GM08714 (cell line): Measurements from ENCODE around the gene HJV.

Experiments
- H3K4me3 ChIP-seq: fragments of 200-500 bp; sonication (Bioruptor generic); 2 replicates; pipeline ENCODE4 v1.5.1; 2014; ENCODE audit warnings: mild to moderate bottlenecking, low read length, inconsistent platforms
- ZNF274 ChIP-seq: IDR thresholded peaks from 2 replicates; pipeline ENCODE4 v1.6.1; 2012; ENCODE audit warnings: mild to moderate bottlenecking, low read depth, low read length

The HJV gene

DNA sequence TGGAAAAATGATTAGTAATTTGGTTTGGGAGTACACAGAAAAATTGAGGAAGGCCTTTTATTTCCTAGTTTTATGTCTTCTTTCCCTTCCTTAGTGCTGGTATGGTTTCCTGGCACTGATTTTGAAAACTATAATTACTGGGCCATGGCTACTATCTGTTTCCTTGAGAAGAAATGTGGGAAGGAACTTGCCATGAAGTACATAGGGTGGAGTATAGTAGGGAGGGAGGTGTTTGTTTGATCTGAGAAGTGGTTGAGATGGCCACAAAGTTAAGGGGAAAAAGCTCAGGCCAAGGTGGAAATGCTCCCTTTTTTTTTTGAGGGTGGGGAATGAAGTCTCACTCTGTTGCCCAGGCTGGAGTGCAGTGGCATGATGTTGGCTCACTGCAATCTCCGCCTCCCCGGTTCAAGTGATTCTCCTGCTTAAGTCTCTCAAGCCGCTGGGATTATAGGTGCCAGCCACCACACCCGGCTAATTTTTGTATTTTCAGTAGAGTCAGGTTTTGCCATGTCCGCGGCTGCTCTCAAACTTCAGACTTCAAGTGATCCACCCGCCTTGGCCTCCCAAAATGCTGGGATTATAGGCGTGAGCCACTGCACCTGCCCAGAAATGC is 11.3 kb downstream of the HJV start:
- H3K4me3 ChIP-seq, result no peak overlapping the region
- TF ChIP-seq ZNF274, result no peak

DNA sequence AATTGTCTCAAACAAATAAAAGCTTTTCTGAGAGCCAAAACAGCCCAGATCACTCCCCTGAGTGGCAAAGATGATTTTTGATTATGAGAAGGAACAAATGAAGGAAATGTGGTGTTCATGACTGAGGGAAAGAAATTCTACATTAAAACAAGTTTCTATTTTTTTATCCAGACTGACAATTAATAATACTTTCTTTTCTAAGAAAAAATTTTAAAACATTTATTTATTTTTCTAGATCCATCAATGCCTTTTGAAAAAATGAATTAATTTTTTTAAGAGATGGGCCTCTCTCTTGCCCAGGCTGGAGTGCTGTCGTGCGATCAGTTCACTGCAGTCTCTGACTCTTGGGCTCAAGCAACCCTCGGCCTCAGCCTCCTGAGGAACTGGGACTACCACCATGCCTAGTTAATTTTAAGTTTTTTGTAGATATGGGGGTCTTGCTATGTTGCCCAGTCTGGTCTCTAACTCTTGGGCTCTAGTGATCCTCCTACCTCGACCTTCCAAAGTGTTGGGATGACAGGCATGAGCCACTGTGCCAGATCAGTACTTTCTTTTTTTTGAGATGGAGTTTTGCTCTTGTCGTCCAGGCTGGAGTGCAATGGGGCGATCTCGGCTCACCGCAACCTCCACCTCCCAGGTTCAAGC is 13.9 kb downstream of the HJV start:
- no peak for TF ChIP-seq ZNF274

GRCh38 chr1:146001709-146002108 is 19.8 kb downstream of the HJV start:
- TF ChIP-seq ZNF274, result no peak

More for the DNA sequence above, 13.9 kb downstream of the HJV start:
- H3K4me3 ChIP-seq, result no peak overlapping the region

DNA sequence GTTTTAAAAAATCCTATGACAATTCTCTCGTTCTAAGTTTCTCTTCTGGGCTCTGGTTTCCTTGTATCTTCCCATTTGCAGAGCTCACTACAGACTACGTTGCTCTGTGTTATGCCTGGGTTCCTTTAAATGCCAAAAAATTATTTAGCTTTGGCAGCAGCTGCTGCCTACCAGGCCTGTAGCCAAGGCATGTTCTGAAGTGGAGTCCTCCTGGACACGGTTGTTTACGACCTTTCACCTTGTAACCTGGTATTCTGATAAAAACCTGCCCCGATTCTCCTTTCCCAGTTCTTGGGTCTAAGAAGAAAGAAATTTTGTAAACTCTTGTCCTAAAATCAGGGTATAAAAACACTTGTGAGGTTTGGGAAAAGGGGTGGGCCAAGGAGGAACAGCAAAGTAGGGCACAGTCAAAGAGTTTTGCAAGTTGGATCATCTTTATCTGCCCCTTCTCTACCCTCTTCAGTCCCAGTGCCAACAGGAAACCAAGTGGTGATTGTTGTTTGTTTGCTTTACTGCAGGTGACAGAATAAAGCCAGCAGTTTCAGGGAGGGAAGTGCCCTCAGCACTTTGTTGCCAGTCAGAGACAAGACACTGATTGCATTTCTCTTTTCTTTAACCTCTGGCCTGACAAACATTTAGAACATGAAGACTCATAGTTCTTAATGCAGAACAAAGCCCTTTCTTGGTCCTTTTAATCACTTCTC is 22.1 kb downstream of the HJV start:
- TF ChIP-seq ZNF274, result no peak
- H3K4me3 ChIP-seq, result no peak overlapping the region

More at GRCh38 chr1:146001709-146002108, 19.8 kb downstream of the HJV start:
- no peak overlapping the region for H3K4me3 ChIP-seq

DNA sequence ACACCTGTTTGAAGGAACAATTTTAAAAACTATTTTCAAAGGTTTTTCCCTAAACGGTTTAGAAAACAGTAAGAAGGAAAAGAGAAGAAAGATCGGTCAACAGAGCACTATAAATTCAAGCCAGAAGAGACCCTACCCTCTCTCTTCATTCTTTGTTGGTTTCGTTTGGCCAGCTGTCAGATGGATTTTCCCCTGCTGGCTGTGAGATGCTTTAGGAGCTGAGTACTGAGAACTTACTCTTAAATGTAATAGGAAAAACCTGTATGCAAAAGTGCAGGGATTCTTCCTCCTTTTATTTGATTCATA is 23.9 kb downstream of the HJV start:
- no peak overlapping the region for H3K4me3 ChIP-seq
- TF ChIP-seq ZNF274, result no peak

DNA sequence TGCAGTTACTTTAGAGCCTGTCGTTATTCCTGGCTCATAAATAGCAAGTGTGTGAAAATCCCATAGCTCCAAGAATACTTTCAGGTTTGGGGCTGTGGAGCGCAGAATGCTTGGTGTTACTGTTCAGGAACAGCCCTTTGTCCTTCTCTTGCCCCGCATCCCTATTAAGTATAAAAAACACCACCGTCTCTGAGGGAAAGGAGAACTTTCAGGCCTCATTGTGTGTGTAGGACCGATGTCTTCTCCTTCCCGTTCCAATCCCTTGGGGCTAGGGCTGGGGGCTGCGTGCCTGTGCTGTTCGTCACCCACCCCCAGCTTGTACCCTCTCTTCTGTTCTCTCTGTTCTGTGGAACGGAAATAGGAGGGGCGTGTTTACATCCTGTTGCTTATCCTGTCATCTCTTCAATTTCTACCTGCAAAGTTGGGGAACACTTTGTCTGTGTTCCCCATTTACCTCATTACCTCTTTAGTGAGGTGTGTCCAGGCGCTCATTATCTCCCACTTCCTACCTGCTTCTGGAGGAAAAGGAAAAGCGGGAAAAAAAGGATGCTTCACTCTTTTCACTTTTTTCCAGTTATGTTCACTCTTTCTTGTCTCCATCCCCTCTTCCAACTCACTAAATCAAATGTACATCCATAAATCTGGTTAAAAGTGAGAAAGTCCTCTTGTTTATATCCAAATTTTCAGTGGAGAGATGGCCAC is 24.4 kb downstream of the HJV start:
- peak overlapping the region; percentile 100 for H3K4me3 ChIP-seq
- TF ChIP-seq ZNF274, result no peak

DNA sequence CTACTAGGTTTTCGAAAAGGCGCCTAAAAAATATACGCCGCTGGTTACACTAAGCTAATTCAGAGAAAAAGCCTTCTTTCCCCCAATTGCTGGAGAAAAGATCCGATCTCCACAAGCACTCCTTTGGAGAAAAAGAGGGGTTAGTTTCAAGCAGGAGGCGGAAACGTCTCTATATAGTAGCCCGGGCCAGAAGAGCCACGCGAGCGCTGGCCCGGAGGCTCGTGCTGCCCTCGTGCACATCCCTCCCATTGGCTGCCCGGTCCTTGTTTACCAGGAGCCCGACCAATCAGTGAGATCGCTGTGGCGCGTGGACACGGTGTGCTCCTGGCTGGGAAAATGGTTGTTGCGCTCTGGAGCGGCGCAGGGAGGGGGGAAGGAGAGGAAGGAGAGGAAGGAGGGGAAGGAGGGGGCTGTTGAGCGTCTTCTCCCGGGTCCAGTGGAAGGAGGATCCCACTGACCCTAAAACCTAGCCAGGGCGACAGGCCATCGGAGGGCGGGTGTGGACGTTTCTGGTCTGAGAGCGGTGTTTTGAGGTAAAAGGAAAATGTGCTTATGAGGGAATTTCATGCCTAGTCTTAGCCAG is 25.0 kb downstream of the HJV start, which contains the start of gene TXNIP:
TXNIP (minus strand) TSS at position 147 of the 583 bp plus-strand sequence. CDS start 313 bp downstream, outside the sequence.
- peak within 1 kb of the TSS; percentile 100 for H3K4me3 ChIP-seq
- TF ChIP-seq ZNF274, result no peak

GRCh38 chr1:145995964-145996432 is 25.5 kb downstream of the HJV start:
- no peak for TF ChIP-seq ZNF274
- H3K4me3 ChIP-seq, result peak overlapping the region; percentile 100

DNA sequence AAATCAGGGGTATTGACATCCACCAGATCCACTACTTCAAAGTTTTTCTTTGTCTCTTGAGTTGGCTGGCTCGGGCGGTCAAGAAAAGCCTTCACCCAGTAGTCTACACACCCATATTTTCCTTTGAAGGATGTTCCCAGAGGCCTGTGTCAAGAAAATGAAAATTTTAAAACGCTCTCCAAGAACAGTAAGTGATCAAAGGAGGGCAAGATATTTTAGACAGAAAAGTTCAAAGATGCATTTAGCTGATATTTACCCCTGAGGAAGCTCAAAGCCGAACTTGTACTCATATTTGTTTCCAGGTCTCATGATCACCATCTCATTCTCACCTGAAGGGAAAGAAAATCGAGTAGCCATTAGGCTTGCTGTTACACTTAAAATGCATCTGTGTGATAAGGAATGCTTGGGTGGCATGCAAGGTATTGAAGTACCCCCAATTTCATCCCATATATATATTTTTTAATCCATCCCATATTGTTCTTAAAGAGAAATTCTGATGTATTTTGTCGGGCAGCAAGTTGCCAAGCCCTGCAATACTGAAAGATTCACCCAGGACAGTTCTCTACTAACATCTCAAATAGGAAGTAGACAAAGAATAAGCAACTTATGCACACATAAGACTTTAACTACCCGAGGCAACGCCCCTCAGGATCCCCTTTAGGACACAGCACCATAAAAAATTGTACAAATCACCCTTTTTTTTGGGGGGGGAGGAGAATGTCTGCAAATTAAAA is 26.2 kb downstream of the HJV start:
- peak overlapping the region; percentile 100 for H3K4me3 ChIP-seq
- no peak for TF ChIP-seq ZNF274

- H3K4me3 ChIP-seq, result peak overlapping the region; percentile 100
Observed at GRCh38 chr1:145994391-145995120, 27.0 kb downstream of the HJV start.

DNA sequence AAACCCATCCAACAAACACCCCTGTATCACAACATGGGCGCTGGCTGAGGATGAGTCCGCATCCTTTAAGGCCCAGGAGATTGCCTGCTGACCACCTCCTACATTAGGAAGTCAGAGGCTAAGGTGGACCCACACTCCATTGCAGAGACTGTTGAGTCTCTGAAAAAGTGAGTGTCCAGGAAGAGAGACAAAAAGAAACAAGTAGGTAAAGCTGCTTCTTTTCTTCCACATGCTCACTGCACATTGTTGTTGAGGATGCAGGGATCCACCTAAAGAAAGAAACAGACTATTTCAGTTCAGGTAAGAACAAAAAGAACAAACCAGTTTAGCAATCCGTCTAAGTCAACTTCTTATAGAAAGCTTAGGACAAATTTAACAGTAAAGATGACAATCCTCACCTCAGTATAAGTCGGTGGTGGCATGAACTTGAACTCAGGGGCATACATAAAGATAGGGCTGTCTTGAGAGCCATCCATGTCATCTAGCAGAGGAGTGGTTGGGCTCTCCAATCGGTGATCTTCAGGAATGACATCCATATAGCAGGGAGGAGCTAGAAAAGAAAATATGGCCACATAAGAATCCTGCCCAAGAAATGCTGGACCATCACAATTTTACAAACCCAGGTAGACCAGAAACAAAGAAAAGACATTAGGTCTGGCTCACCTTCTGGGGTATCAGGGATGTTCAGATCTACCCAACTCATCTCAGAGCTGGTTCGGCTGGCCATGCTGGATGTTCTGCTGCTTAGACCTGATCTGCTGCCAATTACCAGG is 27.7 kb downstream of the HJV start:
- no peak for TF ChIP-seq ZNF274
- peak overlapping the region; percentile 100; the same call in 1 of the 2 replicates for H3K4me3 ChIP-seq

More at GRCh38 chr1:145994391-145995120, 27.0 kb downstream of the HJV start:
- no peak for TF ChIP-seq ZNF274
